Caco-2 (cell line): ENCODE results near the gene ASTN1. TPM values are rescaled to one million over a fixed set of nuclear protein-coding genes. Genes with fewer than 3 reads are reported as not detected.

Source experiments
- BruUV-seq: library from RNA; stranded (reverse); fragments of 400-500 nt; replicated peaks from 2 replicates; lab custom pipeline; 2021; lab: Mats Ljungman, UMichigan
- CTCF ChIA-PET: fragments of 300-600 bp; sonication (Branson Sonifier 250); formaldehyde crosslinking; loops from one replicate; lab custom pipeline; 2022; ENCODE audit warnings: antibody characterized with exemption; lab: Charles Lee
- POLR2A ChIA-PET: fragments of 300-600 bp; sonication (Branson Sonifier 250); formaldehyde crosslinking; loops from one replicate; lab custom pipeline; 2022; ENCODE audit warnings: antibody characterized with exemption; lab: Charles Lee
- DNase-seq, 2 experiments: peaks; one replicate each; pipeline versions ENCODE4 v3.0.0 to v3.0.0-alpha.2; 2020 to 2022
- H3K27me3 ChIP-seq: replicated peaks from 2 replicates; pipeline ENCODE4 v1.6.0; 2011; ENCODE audit warnings: low read length; ENCODE audit not compliant: control insufficient read depth, insufficient read depth
- H3K36me3 ChIP-seq: 2 replicates; pipeline ENCODE4 v1.5.1; 2011; ENCODE audit warnings: low read length; ENCODE audit not compliant: control insufficient read depth, insufficient read depth
- H3K4me1 ChIP-seq: fragments of 250-450 bp; sonication (Bioruptor Pico); 2 replicates; pipeline ENCODE4 v1.5.1; 2020; ENCODE audit warnings: mild to moderate bottlenecking
- H3K4me3 ChIP-seq: 2 replicates; pipeline ENCODE4 v1.5.1; 2011; ENCODE audit warnings: low read depth, mild to moderate bottlenecking, control low read depth, low read length
- H3K9me3 ChIP-seq: fragments of 250-450 bp; sonication (Bioruptor Pico); 2 replicates; pipeline ENCODE4 v1.5.1; 2020; ENCODE audit warnings: mild to moderate bottlenecking, moderate library complexity
- H3K27ac Mint-ChIP-seq: one replicate; pipeline ENCODE4 v1.8.0; 2022; ENCODE audit warnings: mixed read lengths; ENCODE audit not compliant: unreplicated experiment
- H3K27me3 Mint-ChIP-seq: one replicate; pipeline ENCODE4 v1.8.0; 2022; ENCODE audit warnings: mixed read lengths; ENCODE audit not compliant: insufficient read depth, unreplicated experiment
- H3K36me3 Mint-ChIP-seq: one replicate; pipeline ENCODE4 v1.8.0; 2022; ENCODE audit warnings: mild to moderate bottlenecking, mixed read lengths; ENCODE audit not compliant: insufficient read depth, unreplicated experiment
- H3K4me1 Mint-ChIP-seq: one replicate; pipeline ENCODE4 v1.8.0; 2022; ENCODE audit warnings: low read depth, mixed read lengths; ENCODE audit not compliant: unreplicated experiment
- H3K4me3 Mint-ChIP-seq: one replicate; pipeline ENCODE4 v1.8.0; 2022; ENCODE audit warnings: mild to moderate bottlenecking, moderate library complexity, mixed read lengths; ENCODE audit not compliant: unreplicated experiment
- H3K9me3 Mint-ChIP-seq: one replicate; pipeline ENCODE4 v1.8.0; 2022; ENCODE audit warnings: mixed read lengths; ENCODE audit not compliant: unreplicated experiment
- intact Hi-C: fragments of 100-400 bp; cut with micrococcal nuclease; formaldehyde crosslinking; loops from one replicate; pipeline ENCODE4 v1.10.0; 2022; ENCODE audit not compliant: unreplicated experiment
- total RNA-seq: library from RNA; stranded (reverse); gene quantifications from 2 replicates; pipeline ENCODE4 v1.2.3, GENCODE V29; 2022
- TF ChIP-seq, protein P1 (sequence below), 2 experiments: fragments of 200-600 bp in 1 of 2; IDR thresholded peaks; 1 replicate in 1 of 2; 2 replicates in 1 of 2; pipeline versions ENCODE4 v1.5.1 to v1.8.0; 2011 to 2022; ENCODE audit warnings: antibody characterized with exemption in 1 of 2, control low read depth in 1 of 2, inconsistent platforms in 1 of 2, low read depth in 1 of 2, low read length in 1 of 2, mild to moderate bottlenecking in 1 of 2, moderate library complexity in 1 of 2; ENCODE audit not compliant: insufficient read depth in 1 of 2, severe bottlenecking in 1 of 2, unreplicated experiment in 1 of 2

Gene ASTN1
- total RNA-seq, 1 experiment from 2014 or later = not detected

DNA sequence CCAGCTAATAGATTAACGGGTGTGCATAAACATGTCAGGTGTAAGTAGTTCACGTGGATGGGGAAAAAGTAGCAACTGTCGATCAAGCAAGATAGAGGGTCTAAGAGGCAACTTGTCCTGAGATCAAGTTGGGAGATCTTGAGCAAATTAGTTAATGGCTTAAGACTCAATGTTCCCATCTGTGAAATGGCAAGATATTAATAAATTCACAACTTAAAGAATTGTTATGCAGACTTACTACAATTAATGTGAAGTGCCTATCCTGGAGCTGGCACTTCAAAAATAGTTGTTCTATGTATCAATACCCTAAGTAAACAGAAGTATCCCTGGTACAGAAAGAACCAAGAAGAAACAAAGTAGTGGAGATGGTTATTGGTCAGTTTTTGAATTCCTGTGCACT, 312.4 kb downstream of the ASTN1 start:
- ChIA-PET POLR2A (no interaction called here), CTCF (no interaction called here)
- Histone ChIP-seq H3K27me3 (no peaks in the 10 kb centered on the region), H3K4me1 (no peaks in the 10 kb centered on the region), H3K4me3 (no peak overlapping the region), H3K36me3 (no peaks in the 10 kb centered on the region), H3K9me3 (no peaks in the 10 kb centered on the region)
- H3K27ac Mint-ChIP-seq = no peak overlapping the region
- H3K36me3 Mint-ChIP-seq = no peaks in the 10 kb centered on the region
- TF ChIP-seq, protein P1, sequence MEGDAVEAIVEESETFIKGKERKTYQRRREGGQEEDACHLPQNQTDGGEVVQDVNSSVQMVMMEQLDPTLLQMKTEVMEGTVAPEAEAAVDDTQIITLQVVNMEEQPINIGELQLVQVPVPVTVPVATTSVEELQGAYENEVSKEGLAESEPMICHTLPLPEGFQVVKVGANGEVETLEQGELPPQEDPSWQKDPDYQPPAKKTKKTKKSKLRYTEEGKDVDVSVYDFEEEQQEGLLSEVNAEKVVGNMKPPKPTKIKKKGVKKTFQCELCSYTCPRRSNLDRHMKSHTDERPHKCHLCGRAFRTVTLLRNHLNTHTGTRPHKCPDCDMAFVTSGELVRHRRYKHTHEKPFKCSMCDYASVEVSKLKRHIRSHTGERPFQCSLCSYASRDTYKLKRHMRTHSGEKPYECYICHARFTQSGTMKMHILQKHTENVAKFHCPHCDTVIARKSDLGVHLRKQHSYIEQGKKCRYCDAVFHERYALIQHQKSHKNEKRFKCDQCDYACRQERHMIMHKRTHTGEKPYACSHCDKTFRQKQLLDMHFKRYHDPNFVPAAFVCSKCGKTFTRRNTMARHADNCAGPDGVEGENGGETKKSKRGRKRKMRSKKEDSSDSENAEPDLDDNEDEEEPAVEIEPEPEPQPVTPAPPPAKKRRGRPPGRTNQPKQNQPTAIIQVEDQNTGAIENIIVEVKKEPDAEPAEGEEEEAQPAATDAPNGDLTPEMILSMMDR (IDR thresholded peaks at IDR 0.05; ENCODE audit: insufficient read depth in 1 of 2, low read depth in 1 of 2, low read length in 1 of 2, severe bottlenecking in 1 of 2, unreplicated experiment in 1 of 2) = no peak
- peaks cover 18% of the 10 kb centered on the region for H3K27me3 Mint-ChIP-seq
- no peak overlapping the region for H3K4me3 Mint-ChIP-seq
- intact Hi-C loops = no loop called here
- H3K4me1 Mint-ChIP-seq = no peaks in the 10 kb centered on the region
- no peak for DNase-seq
- no TSS peak for BruUV-seq
- no peaks in the 10 kb centered on the region for H3K9me3 Mint-ChIP-seq

DNA sequence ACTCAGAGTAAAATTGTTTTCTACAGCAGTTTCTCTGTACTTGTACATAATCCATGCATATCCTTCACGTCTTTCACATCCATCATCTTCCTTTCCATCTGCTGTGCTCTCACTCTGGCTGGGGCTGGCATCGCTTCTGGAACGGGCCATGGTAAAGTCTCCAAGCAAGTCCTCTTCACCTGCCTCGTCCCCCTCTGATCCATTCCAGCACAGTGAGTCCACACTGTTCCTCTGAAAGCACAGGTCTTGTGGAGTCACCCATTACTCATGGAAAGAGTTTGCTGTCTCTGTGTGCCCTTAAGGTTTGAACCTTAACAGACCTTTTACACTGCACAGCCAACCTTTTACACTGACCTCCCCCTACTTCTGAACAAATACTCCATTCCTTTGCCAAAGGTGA, 313.6 kb downstream of the ASTN1 start:
- Histone ChIP-seq H3K27me3 (no peaks in the 10 kb centered on the region), H3K9me3 (no peaks in the 10 kb centered on the region), H3K4me1 (no peaks in the 10 kb centered on the region), H3K4me3 (no peak overlapping the region), H3K36me3 (no peaks in the 10 kb centered on the region)
- TF ChIP-seq, protein P1 (IDR thresholded peaks at IDR 0.05; ENCODE audit: insufficient read depth in 1 of 2, low read depth in 1 of 2, low read length in 1 of 2, severe bottlenecking in 1 of 2, unreplicated experiment in 1 of 2) = no peak
- BruUV-seq = no TSS peak
- no peak for DNase-seq
- CTCF ChIA-PET = no interaction called here
- Mint-ChIP-seq H3K4me3 (no peak overlapping the region), H3K9me3 (no peaks in the 10 kb centered on the region), H3K27me3 (peaks cover 17% of the 10 kb centered on the region), H3K4me1 (no peaks in the 10 kb centered on the region), H3K27ac (no peak overlapping the region), H3K36me3 (no peaks in the 10 kb centered on the region)
- intact Hi-C loops = no loop called here
- POLR2A ChIA-PET = no interaction called here

DNA sequence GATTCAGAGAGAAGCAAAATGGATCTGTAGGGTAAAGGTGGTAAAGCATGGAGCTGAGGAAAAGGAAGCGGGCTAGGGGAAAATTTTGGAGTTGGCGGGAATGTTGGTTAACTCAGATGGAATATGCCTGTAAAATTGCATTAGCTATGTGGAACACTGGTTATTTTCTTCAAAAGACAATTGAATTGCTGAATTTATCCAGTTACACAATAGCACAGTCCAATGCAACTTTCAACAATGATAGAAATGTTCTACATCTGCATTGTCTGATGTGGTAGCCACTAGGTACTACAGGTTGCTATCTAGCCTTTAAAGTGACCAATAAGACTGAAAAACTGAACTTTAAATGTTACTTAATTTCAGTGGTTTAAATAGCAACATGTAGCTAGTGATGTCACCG, 315.2 kb downstream of the ASTN1 start:
- H3K27me3 ChIP-seq = no peaks in the 10 kb centered on the region
- no peaks in the 10 kb centered on the region for H3K4me1 ChIP-seq
- no peaks in the 10 kb centered on the region for H3K4me1 Mint-ChIP-seq
- H3K27ac Mint-ChIP-seq = no peak overlapping the region
- no peak overlapping the region for H3K4me3 Mint-ChIP-seq
- H3K27me3 Mint-ChIP-seq = peaks cover 24% of the 10 kb centered on the region
- TF ChIP-seq, protein P1 (IDR thresholded peaks at IDR 0.05; ENCODE audit: insufficient read depth in 1 of 2, low read depth in 1 of 2, low read length in 1 of 2, severe bottlenecking in 1 of 2, unreplicated experiment in 1 of 2) = no peak
- no peaks in the 10 kb centered on the region for H3K9me3 ChIP-seq
- CTCF ChIA-PET = no interaction called here
- no TSS peak for BruUV-seq
- DNase-seq = no peak
- H3K9me3 Mint-ChIP-seq = no peaks in the 10 kb centered on the region
- no peaks in the 10 kb centered on the region for H3K36me3 Mint-ChIP-seq
- intact Hi-C loops = no loop called here
- H3K4me3 ChIP-seq = no peak overlapping the region
- H3K36me3 ChIP-seq = no peaks in the 10 kb centered on the region
- POLR2A ChIA-PET = no interaction called here
